NCI-H2107 treated with DMSO at 0.1 percent for 48 hours (cell line): Measurements from ENCODE around the gene FEV.
"Not testable (repeated sequence)": the region's sequence is repeated elsewhere in the genome, so short reads cannot be mapped to it uniquely, and the experiment has no call there.

Source experiments
- DNase-seq: peaks from one replicate; lab custom pipeline; 2025; ENCODE audit not compliant: unreplicated experiment; lab: John Stamatoyannopoulos, UW

Gene FEV

GRCh38 chr2:218946621-218947020, 38.4 kb downstream of the FEV start:
- no peak for DNase-seq

GRCh38 chr2:218944759-218945404, 40.1 kb downstream of the FEV start:
- DNase-seq, result no peak

GRCh38 chr2:218931751-218932150, 53.2 kb downstream of the FEV start:
- DNase-seq, result not testable (repeated sequence)
